ENCODE data around the gene EZR. TPM values are rescaled to one million over a fixed set of nuclear protein-coding genes. Genes with fewer than 3 reads are reported as not detected.

EZR gene
- total and polyA plus RNA-seq, 9 of the 15 experiments (the other 6 are each of a cell fraction or from before 2014, with no cell fraction given) = 36.5 to 162 (median 104) TPM

- TF ChIP-seq, protein P1, sequence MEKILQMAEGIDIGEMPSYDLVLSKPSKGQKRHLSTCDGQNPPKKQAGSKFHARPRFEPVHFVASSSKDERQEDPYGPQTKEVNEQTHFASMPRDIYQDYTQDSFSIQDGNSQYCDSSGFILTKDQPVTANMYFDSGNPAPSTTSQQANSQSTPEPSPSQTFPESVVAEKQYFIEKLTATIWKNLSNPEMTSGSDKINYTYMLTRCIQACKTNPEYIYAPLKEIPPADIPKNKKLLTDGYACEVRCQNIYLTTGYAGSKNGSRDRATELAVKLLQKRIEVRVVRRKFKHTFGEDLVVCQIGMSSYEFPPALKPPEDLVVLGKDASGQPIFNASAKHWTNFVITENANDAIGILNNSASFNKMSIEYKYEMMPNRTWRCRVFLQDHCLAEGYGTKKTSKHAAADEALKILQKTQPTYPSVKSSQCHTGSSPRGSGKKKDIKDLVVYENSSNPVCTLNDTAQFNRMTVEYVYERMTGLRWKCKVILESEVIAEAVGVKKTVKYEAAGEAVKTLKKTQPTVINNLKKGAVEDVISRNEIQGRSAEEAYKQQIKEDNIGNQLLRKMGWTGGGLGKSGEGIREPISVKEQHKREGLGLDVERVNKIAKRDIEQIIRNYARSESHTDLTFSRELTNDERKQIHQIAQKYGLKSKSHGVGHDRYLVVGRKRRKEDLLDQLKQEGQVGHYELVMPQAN (IDR thresholded peaks at IDR 0.05; ENCODE audit: borderline replicate concordance) = peak; percentile 20; the same call in 1 of the 2 replicates
- TF ChIP-seq ESRRA (IDR thresholded peaks at IDR 0.05; ENCODE audit: borderline replicate concordance, low read depth) (peak; percentile 69; the same call in 1 of the 2 replicates), ZC3H4 (CRISPR knock-in tag; IDR thresholded peaks at IDR 0.05; ENCODE audit: borderline replicate concordance) (no peak), PHF21A (IDR thresholded peaks at IDR 0.05; ENCODE audit: borderline replicate concordance, low read depth) (0 out of 2 replicates have a peak, but pooled peaks have one; percentile 10), JUND (IDR thresholded peaks at IDR 0.05; ENCODE audit: borderline replicate concordance, low read depth, low read length) (peak; percentile 91), JUND (tag; IDR thresholded peaks at IDR 0.05; ENCODE audit: borderline replicate concordance, low read depth, low read length) (peak; percentile 91; the same call in 2 of the 3 replicates), ZNF311 (CRISPR knock-in tag; IDR thresholded peaks at IDR 0.05) (0 out of 2 replicates have a peak, but pooled peaks have one; percentile 12), HOXB6 (CRISPR knock-in tag; IDR thresholded peaks at IDR 0.05; ENCODE audit: borderline replicate concordance) (no peak), GABPB1 (CRISPR knock-in tag; IDR thresholded peaks at IDR 0.05) (no peak), NCOA1 (IDR thresholded peaks at IDR 0.05; ENCODE audit: low read depth) (peak; percentile 70; the same call in 1 of the 2 replicates), ZSCAN32 (CRISPR knock-in tag; IDR thresholded peaks at IDR 0.05) (no peak), CXXC5 (CRISPR knock-in tag; IDR thresholded peaks at IDR 0.05) (peak; percentile 46), ZNF184 (CRISPR knock-in tag; IDR thresholded peaks at IDR 0.05) (no peak), CREM (IDR thresholded peaks at IDR 0.05; ENCODE audit: low read depth) (peak; percentile 44; the same call in 1 of the 2 replicates)
- TF ChIP-seq, protein P2, sequence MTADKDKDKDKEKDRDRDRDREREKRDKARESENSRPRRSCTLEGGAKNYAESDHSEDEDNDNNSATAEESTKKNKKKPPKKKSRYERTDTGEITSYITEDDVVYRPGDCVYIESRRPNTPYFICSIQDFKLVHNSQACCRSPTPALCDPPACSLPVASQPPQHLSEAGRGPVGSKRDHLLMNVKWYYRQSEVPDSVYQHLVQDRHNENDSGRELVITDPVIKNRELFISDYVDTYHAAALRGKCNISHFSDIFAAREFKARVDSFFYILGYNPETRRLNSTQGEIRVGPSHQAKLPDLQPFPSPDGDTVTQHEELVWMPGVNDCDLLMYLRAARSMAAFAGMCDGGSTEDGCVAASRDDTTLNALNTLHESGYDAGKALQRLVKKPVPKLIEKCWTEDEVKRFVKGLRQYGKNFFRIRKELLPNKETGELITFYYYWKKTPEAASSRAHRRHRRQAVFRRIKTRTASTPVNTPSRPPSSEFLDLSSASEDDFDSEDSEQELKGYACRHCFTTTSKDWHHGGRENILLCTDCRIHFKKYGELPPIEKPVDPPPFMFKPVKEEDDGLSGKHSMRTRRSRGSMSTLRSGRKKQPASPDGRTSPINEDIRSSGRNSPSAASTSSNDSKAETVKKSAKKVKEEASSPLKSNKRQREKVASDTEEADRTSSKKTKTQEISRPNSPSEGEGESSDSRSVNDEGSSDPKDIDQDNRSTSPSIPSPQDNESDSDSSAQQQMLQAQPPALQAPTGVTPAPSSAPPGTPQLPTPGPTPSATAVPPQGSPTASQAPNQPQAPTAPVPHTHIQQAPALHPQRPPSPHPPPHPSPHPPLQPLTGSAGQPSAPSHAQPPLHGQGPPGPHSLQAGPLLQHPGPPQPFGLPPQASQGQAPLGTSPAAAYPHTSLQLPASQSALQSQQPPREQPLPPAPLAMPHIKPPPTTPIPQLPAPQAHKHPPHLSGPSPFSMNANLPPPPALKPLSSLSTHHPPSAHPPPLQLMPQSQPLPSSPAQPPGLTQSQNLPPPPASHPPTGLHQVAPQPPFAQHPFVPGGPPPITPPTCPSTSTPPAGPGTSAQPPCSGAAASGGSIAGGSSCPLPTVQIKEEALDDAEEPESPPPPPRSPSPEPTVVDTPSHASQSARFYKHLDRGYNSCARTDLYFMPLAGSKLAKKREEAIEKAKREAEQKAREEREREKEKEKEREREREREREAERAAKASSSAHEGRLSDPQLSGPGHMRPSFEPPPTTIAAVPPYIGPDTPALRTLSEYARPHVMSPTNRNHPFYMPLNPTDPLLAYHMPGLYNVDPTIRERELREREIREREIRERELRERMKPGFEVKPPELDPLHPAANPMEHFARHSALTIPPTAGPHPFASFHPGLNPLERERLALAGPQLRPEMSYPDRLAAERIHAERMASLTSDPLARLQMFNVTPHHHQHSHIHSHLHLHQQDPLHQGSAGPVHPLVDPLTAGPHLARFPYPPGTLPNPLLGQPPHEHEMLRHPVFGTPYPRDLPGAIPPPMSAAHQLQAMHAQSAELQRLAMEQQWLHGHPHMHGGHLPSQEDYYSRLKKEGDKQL (CRISPR knock-in tag; IDR thresholded peaks at IDR 0.05; ENCODE audit: borderline replicate concordance) = no peak
Measured at GRCh38 chr6:158854214-158855101, 35.3 kb upstream of the EZR start (continued).
